HG02870 (cell line): ENCODE results near the gene TTLL7.

Source experiments
- ATAC-seq: cut with Tn5 transposase; IDR thresholded peaks from one replicate; pipeline ENCODE4 v1.9.1; 2021; ENCODE audit warnings: mild to moderate bottlenecking, moderate library complexity; ENCODE audit not compliant: unreplicated experiment

TTLL7 gene

GRCh38 chr1:83889707-83890106 is 109.2 kb downstream of the TTLL7 start:
- no peak for ATAC-seq

GRCh38 chr1:83887483-83887882 is 111.4 kb downstream of the TTLL7 start:
- ATAC-seq, result no peak

- ATAC-seq, result no peak
Observed at GRCh38 chr1:83883979-83884378, 115.0 kb downstream of the TTLL7 start.

GRCh38 chr1:83882906-83883305 is 116.0 kb downstream of the TTLL7 start:
- no peak for ATAC-seq

- ATAC-seq, result no peak
Observed at GRCh38 chr1:83872515-83872914, 126.4 kb downstream of the TTLL7 start.

- ATAC-seq, result no peak
Observed at GRCh38 chr1:83864991-83865390, 133.9 kb downstream of the TTLL7 start.

GRCh38 chr1:83860490-83861221 is 138.3 kb downstream of the TTLL7 start:
- peak; percentile 94 for ATAC-seq

- ATAC-seq, result no peak
Observed at GRCh38 chr1:83857716-83858115, 141.2 kb downstream of the TTLL7 start.

GRCh38 chr1:83857103-83857502 is 141.8 kb downstream of the TTLL7 start:
- ATAC-seq, result no peak

GRCh38 chr1:83856381-83856780 is 142.6 kb downstream of the TTLL7 start:
- ATAC-seq, result no peak

GRCh38 chr1:83854456-83854855 is 144.5 kb downstream of the TTLL7 start:
- ATAC-seq, result no peak

GRCh38 chr1:83850834-83851233 is 148.1 kb downstream of the TTLL7 start:
- ATAC-seq, result no peak

- peak; percentile 91 for ATAC-seq
Observed at GRCh38 chr1:83849191-83850061, 149.5 kb downstream of the TTLL7 start.

GRCh38 chr1:83846138-83846537 is 152.8 kb downstream of the TTLL7 start:
- no peak for ATAC-seq

- ATAC-seq, result no peak
Observed at GRCh38 chr1:83845437-83846071, 153.4 kb downstream of the TTLL7 start.

GRCh38 chr1:83844546-83844945 is 154.4 kb downstream of the TTLL7 start:
- ATAC-seq, result no peak

- ATAC-seq, result no peak
Observed at GRCh38 chr1:83839566-83840173, 159.3 kb downstream of the TTLL7 start.

GRCh38 chr1:83838573-83838972 is 160.4 kb downstream of the TTLL7 start:
- ATAC-seq, result no peak

- no peak for ATAC-seq
Observed at GRCh38 chr1:83836543-83836942, 162.4 kb downstream of the TTLL7 start.

GRCh38 chr1:83834621-83835264 is 164.2 kb downstream of the TTLL7 start:
- no peak for ATAC-seq

GRCh38 chr1:83832194-83832593 is 166.7 kb downstream of the TTLL7 start:
- ATAC-seq, result no peak
